ENCODE data around the gene C10orf53.

The C10orf53 gene

DNA sequence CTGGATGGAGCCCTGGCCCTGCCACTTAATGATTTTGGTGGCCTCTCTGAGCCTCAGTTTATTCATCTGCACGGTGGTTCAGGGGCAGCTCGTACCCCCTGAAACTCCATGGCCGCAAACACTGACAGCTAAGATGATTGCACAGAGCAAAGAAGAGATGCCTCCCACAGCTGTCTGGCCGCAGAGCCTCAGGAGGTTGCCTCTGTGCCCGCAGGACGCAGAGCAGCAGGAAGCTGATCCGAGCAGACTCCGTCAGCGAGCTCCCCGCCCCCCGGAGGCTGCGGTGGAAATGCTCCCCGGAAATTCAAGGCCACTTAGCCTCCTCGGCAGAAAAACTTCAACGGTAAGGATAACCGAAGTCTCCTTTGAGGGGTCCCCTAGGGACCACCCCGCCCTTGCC lies 30.2 kb upstream of the C10orf53 start:
- H3K4me3 ChIP-seq (ENCODE audit: low read depth, low read length): no peak overlapping the region
- DNase-seq (ENCODE audit: low read depth): peak; percentile 26
- TF ChIP-seq, protein P1, sequence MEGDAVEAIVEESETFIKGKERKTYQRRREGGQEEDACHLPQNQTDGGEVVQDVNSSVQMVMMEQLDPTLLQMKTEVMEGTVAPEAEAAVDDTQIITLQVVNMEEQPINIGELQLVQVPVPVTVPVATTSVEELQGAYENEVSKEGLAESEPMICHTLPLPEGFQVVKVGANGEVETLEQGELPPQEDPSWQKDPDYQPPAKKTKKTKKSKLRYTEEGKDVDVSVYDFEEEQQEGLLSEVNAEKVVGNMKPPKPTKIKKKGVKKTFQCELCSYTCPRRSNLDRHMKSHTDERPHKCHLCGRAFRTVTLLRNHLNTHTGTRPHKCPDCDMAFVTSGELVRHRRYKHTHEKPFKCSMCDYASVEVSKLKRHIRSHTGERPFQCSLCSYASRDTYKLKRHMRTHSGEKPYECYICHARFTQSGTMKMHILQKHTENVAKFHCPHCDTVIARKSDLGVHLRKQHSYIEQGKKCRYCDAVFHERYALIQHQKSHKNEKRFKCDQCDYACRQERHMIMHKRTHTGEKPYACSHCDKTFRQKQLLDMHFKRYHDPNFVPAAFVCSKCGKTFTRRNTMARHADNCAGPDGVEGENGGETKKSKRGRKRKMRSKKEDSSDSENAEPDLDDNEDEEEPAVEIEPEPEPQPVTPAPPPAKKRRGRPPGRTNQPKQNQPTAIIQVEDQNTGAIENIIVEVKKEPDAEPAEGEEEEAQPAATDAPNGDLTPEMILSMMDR (IDR thresholded peaks at IDR 0.05; ENCODE audit: insufficient read depth, low read depth, low read length, missing control alignments): no peak

DNA sequence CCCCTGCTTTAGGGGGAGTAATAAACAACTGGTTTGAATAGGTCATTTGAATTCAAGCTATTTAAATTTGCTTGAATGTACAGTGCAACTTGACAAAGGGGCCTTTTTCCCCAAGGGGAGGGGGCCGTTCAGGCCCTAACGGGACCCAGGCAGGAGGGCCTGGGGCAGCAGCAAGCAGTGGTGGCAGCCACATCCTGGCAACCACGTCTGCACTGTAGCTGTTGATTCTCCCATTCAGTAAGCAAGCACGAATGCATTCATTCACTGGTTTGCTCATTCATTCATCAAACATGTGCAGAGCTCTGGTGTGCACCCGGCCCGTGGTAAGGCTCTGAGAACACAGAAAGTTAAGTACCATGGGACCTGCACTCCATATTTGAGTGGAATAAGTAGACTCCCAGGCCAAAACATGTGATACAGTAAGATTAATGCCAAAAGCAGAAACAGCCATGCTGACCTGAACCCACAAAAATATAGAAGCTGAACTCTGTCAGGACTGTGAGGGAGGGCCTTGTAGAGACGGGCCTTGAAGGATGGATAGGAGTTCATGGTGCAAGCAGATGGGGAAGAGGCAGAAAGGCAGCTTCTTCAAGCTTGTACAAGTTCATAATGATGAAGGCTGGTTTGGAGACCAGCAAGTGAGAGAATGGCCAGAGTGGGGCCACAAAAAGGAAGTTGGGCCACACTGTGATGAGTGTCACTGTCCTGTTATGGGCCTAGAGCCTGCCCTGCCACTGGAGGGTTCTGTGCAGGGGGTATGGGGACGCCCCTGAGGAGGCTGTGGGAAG lies 29.3 kb upstream of the C10orf53 start:
- TF ChIP-seq, protein P1 (IDR thresholded peaks at IDR 0.05; ENCODE audit: insufficient read depth, low read depth, low read length, missing control alignments): no peak
- no peak for DNase-seq (ENCODE audit: low read depth)

DNA sequence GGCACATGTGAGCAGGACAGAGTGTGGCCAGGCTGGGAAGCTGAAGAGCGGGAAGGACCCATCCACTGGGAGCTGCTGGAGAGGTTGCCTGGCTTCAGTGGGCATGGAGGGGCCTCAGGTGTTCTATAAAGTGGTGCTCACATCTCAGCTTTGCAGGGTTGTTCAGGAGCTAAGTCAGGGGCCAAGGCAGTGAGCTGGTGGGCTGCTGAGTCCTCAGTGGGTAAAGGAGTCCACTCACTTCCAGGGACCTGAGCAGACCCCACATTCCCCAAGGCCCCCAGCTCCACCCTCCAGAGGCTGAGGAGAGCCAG lies 28.8 kb upstream of the C10orf53 start:
- DNase-seq (ENCODE audit: low read depth): no peak
- no peak overlapping the region for H3K4me3 ChIP-seq (ENCODE audit: low read depth, low read length)
- TF ChIP-seq, protein P1 (IDR thresholded peaks at IDR 0.05; ENCODE audit: insufficient read depth, low read depth, low read length, missing control alignments): no peak

More for the DNA sequence above, 29.3 kb upstream of the C10orf53 start:
- H3K4me3 ChIP-seq (ENCODE audit: low read depth, low read length): no peak overlapping the region

DNA sequence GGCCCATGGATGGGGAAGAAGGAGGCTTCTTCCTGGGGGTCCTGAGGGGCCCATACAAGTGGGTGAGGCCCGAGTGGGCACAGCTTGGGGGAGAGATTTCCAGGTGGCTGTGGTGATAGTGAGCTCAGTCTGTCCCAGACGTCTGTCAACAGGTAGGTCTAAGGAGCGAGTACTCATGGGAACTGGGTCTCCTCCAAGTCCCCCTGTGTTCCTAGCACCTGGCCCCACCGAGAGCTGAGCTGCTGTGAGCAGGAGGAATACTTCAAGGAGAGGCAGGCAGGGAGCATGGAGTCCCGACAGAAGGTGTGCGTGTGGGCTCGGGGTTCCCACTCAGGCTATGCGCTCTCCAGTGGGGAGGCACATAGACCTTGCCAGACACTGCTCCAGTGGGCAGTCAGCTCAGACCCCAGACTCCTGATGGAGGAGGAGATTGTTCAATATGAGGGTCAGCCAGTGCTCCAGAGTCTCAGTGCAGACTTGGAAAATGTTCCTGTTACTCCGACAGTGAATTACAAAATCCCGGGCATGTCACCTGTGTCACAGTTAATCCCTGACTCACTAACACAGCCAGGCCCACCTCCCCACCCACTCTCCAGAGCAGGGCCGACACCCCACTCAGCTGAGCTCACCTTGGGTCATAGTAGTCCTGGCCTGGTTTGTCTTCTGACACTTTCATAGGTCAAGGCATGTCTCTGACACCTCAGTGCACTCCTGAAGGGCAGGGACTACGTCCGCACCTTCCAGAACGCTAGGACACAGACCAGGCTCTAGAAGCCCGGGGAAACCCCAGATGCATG lies 28.2 kb upstream of the C10orf53 start:
- DNase-seq (ENCODE audit: low read depth): no peak
- TF ChIP-seq, protein P1 (IDR thresholded peaks at IDR 0.05; ENCODE audit: insufficient read depth, low read depth, low read length, missing control alignments): no peak
- H3K4me3 ChIP-seq (ENCODE audit: low read depth, low read length): no peak overlapping the region

DNA sequence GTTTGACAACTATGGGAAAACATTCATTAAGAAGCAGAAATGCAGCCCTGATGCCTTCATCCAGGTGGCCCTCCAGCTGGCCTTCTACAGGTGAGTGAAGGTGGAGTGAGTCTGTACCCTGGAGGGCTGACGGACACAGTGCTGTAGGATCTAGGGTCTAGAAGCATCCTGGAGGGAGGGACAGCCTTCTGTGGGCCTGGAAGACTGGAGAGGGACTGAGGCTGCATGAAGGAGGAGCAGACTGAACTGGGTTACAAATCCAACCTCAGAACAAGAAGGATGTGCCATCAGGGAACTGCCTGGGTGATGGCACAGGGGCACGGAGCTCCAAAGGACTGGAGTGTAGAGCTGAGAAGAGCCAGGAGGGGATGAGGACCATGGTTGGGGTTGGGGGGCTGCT lies 27.5 kb upstream of the C10orf53 start:
- TF ChIP-seq, protein P1 (IDR thresholded peaks at IDR 0.05; ENCODE audit: insufficient read depth, low read depth, low read length, missing control alignments): no peak
- DNase-seq (ENCODE audit: low read depth): no peak
- no peak overlapping the region for H3K4me3 ChIP-seq (ENCODE audit: low read depth, low read length)

DNA sequence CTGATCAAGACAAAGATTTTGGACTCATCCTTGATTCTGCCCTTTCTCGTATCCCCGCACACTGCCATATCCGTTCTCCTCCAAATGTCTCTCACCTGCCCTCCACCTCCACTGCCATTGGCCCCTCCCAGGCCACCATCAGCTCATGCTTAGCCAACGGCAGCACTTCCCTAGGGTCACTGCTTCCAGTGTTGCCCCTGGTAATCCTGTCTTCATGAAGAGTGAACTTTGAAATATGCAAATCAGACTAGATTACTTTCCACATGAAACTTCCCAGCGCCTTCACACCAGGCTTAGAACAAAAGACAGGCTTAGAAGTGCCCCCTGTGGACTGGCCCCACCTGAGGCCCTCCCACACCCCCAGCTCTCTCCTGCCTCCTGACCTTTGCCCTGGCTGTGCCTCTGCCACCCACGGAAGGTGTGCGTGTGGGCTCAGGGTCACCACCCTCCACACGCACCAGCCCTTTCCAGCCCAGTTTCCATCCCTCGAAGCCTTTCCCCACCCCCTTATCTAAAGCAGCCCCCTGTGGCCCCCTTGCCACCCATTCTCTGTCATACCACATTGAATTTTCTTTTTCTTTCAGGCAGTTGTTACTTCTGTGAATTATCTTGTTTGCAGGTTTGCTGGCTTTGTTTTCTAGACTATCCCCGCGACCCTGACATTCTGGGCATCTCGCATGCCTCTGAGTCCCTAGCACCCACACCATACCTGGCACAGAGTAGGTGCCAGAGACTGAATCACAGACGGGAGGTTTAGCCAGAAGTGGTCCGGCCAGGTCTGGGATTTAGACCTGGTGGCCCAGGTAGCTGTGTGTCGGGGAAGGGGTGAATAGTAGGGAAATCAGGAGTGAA lies 26.8 kb upstream of the C10orf53 start:
- TF ChIP-seq, protein P1 (IDR thresholded peaks at IDR 0.05; ENCODE audit: insufficient read depth, low read depth, low read length, missing control alignments): no peak
- no peak overlapping the region for H3K4me3 ChIP-seq (ENCODE audit: low read depth, low read length)
- no peak for DNase-seq (ENCODE audit: low read depth)

Measured in GM12865 (cell line).